Measurements from ENCODE around the gene KRT33B. TPM values are rescaled to one million over a fixed set of nuclear protein-coding genes. Genes with fewer than 3 reads are reported as not detected.
"Not testable (repeated sequence)": the region's sequence is repeated elsewhere in the genome, so short reads cannot be mapped to it uniquely, and the experiment has no call there.

Gene KRT33B
- total and polyA plus RNA-seq, 2 experiments from 2014 or later = 0.35 TPM; not detected in 1

- H3K27ac ChIP-seq = no peak overlapping the region
- H3K9me3 ChIP-seq (ENCODE audit: low read depth) = no peaks in the 10 kb centered on the region
- no peak for DNase-seq (ENCODE audit: low spot score)
- H3K4me1 ChIP-seq (ENCODE audit: insufficient read depth) = no peaks in the 10 kb centered on the region
- no peaks in the 10 kb centered on the region for H3K27me3 ChIP-seq
- no peaks in the 10 kb centered on the region for H3K79me2 ChIP-seq
- H2AFZ ChIP-seq = no peak overlapping the region
- no peaks in the 10 kb centered on the region for H3K9me2 ChIP-seq (replicated peaks; ENCODE audit: insufficient read depth)
- no peaks in the 10 kb centered on the region for H4K20me1 ChIP-seq (ENCODE audit: insufficient read depth, poor library complexity, severe bottlenecking)
- TF ChIP-seq EZH2phosphoT487 (IDR thresholded peaks at IDR 0.05; ENCODE audit: low read depth, severe bottlenecking, unreplicated experiment) = no peak
- TF ChIP-seq EZH2 (IDR thresholded peaks at IDR 0.05; ENCODE audit: borderline replicate concordance) = no peak
- TF ChIP-seq CTCF (IDR thresholded peaks at IDR 0.05; ENCODE audit: poor library complexity) = no peak
- WGBS (ENCODE audit: low lambda C conversion rate, missing lambda C conversion rate) = 98% methylated on average over 1 of the region's 1 CpG
- H3K36me3 ChIP-seq (replicated peaks; ENCODE audit: insufficient read depth, low read depth) = no peaks in the 10 kb centered on the region
- H3K4me3 ChIP-seq = no peak overlapping the region
- H3K4me2 ChIP-seq = no peak overlapping the region
These were observed 16.6 kb upstream of the KRT33B start for GRCh38 chr17:41386227-41386626.

GRCh38 chr17:41383690-41384089, 14.1 kb upstream of the KRT33B start:
- no peak overlapping the region for H3K4me2 ChIP-seq
- no peaks in the 10 kb centered on the region for H3K9me2 ChIP-seq (replicated peaks; ENCODE audit: insufficient read depth)
- no peaks in the 10 kb centered on the region for H3K27me3 ChIP-seq
- WGBS (ENCODE audit: low lambda C conversion rate, missing lambda C conversion rate) = 90% methylated on average over 1 of the region's 1 CpG
- no peak for DNase-seq (ENCODE audit: low spot score)
- no peak overlapping the region for H3K27ac ChIP-seq
- no peak overlapping the region for H2AFZ ChIP-seq
- H3K4me1 ChIP-seq (ENCODE audit: insufficient read depth) = no peaks in the 10 kb centered on the region
- H3K9me3 ChIP-seq (ENCODE audit: low read depth) = no peaks in the 10 kb centered on the region
- no peaks in the 10 kb centered on the region for H3K79me2 ChIP-seq
- no peaks in the 10 kb centered on the region for H3K36me3 ChIP-seq (replicated peaks; ENCODE audit: insufficient read depth, low read depth)
- no peak overlapping the region for H3K4me3 ChIP-seq
- TF ChIP-seq EZH2phosphoT487 (IDR thresholded peaks at IDR 0.05; ENCODE audit: low read depth, severe bottlenecking, unreplicated experiment) (no peak), CTCF (IDR thresholded peaks at IDR 0.05; ENCODE audit: poor library complexity) (no peak), EZH2 (IDR thresholded peaks at IDR 0.05; ENCODE audit: borderline replicate concordance) (no peak)
- H4K20me1 ChIP-seq (ENCODE audit: insufficient read depth, poor library complexity, severe bottlenecking) = no peaks in the 10 kb centered on the region

GRCh38 chr17:41382394-41382793, 12.8 kb upstream of the KRT33B start:
- DNase-seq (ENCODE audit: low spot score) = no peak
- Histone ChIP-seq H4K20me1 (ENCODE audit: insufficient read depth, poor library complexity, severe bottlenecking) (no peaks in the 10 kb centered on the region), H3K27ac (no peak overlapping the region), H3K79me2 (no peaks in the 10 kb centered on the region), H3K9me3 (ENCODE audit: low read depth) (no peaks in the 10 kb centered on the region), H3K9me2 (replicated peaks; ENCODE audit: insufficient read depth) (no peaks in the 10 kb centered on the region), H3K4me3 (no peak overlapping the region), H3K4me2 (no peak overlapping the region), H2AFZ (no peak overlapping the region), H3K4me1 (ENCODE audit: insufficient read depth) (no peaks in the 10 kb centered on the region), H3K36me3 (replicated peaks; ENCODE audit: insufficient read depth, low read depth) (no peaks in the 10 kb centered on the region), H3K27me3 (no peaks in the 10 kb centered on the region)
- WGBS (ENCODE audit: low lambda C conversion rate, missing lambda C conversion rate) = 96% methylated on average over 1 of the region's 1 CpG
- TF ChIP-seq CTCF (IDR thresholded peaks at IDR 0.05; ENCODE audit: poor library complexity) (no peak), EZH2 (IDR thresholded peaks at IDR 0.05; ENCODE audit: borderline replicate concordance) (no peak), EZH2phosphoT487 (IDR thresholded peaks at IDR 0.05; ENCODE audit: low read depth, severe bottlenecking, unreplicated experiment) (no peak)

- H4K20me1 ChIP-seq (ENCODE audit: insufficient read depth, poor library complexity, severe bottlenecking); H3K27me3 ChIP-seq; H3K4me1 ChIP-seq (ENCODE audit: insufficient read depth); H3K4me3 ChIP-seq; H3K4me2 ChIP-seq; H3K27ac ChIP-seq; H3K36me3 ChIP-seq (replicated peaks; ENCODE audit: insufficient read depth, low read depth); H3K79me2 ChIP-seq; H2AFZ ChIP-seq; DNase-seq (ENCODE audit: low spot score); H3K9me3 ChIP-seq (ENCODE audit: low read depth); H3K9me2 ChIP-seq (replicated peaks; ENCODE audit: insufficient read depth): not testable (repeated sequence)
- WGBS (ENCODE audit: low lambda C conversion rate, missing lambda C conversion rate) = 96% methylated on average over 13 of the region's 13 CpGs
These were observed 12.3 kb upstream of the KRT33B start, which contains the start of gene KRT34 for GRCh38 chr17:41381943-41382342. Gene KRT34, minus strand, starts transcription at chr17:41382306. Its CDS starts 60 bp downstream, at chr17:41382246.

- H3K27ac ChIP-seq; H2AFZ ChIP-seq; H3K36me3 ChIP-seq (replicated peaks; ENCODE audit: insufficient read depth, low read depth); DNase-seq (ENCODE audit: low spot score); H3K4me1 ChIP-seq (ENCODE audit: insufficient read depth); H3K27me3 ChIP-seq; H3K9me3 ChIP-seq (ENCODE audit: low read depth); H3K79me2 ChIP-seq; H4K20me1 ChIP-seq (ENCODE audit: insufficient read depth, poor library complexity, severe bottlenecking); H3K4me3 ChIP-seq; H3K4me2 ChIP-seq; H3K9me2 ChIP-seq (replicated peaks; ENCODE audit: insufficient read depth): not testable (repeated sequence)
- 84% methylated on average over 7 of the region's 7 CpGs for WGBS (ENCODE audit: low lambda C conversion rate, missing lambda C conversion rate)
These were observed 10.5 kb upstream of the KRT33B start for GRCh38 chr17:41380091-41380490.

Data from hepatocyte (in vitro differentiated cells).